ENCODE measurements around the gene C11orf24. TPM values are rescaled to one million over a fixed set of nuclear protein-coding genes. Genes with fewer than 3 reads are reported as not detected.

Gene C11orf24
- polyA plus RNA-seq, 3 donors = 9.5 to 21.8 (median 12.6) TPM

DNA sequence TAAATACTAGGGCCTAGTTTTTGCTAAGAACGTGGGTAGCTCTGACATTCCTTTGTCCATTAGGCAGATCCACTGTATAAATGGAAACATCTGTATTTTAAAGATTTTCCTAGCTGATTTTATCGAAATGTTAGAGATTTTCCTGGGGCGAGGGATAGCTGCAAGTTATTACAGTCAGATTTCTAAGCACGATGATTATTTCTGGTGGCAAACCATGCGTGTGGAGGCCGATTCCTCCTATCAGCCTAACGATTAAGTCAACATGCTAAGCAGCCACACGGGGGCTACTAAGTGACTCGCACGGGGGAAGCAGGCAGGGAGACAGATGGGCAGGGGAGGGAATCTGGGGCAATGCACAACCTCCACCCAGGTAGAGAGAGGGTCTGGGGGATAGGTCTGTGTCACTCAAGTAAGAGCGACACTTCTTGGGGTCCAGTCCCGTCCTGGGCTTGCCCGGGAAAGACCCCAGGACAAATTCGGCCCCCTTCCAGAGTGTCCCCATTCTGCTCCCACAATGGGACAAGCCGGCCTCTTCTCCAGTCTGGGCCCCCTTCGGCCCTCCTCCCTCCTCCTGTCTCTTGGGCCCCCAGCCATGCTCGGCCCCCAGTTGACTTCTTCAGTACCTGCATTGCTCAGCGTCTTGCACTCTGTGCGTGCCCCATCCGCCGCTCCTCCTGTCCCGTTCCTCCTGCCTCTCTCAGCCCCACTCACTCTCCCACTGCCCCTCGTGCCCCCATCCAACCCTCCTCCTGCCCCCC lies 571 bp downstream of the C11orf24 start:
- DNase-seq = peak; percentile 57 to 68 (median 62)
- peak overlapping the region; percentile 92 to 99 (median 97) for H3K27ac Mint-ChIP-seq
- Histone ChIP-seq H4K20me1 (ENCODE audit: insufficient read depth, low read length) (peaks cover under 1% of the 10 kb centered on the region), H3K79me2 (ENCODE audit: insufficient read depth, low read length) (peaks cover 38% of the 10 kb centered on the region), H3K9me3 (replicated peaks in 1 of 2; ENCODE audit: control insufficient read depth in 1 of 2, insufficient read depth in 1 of 2, low read length in 2 of 2) (no peaks in the 10 kb centered on the region), H3K4me1 (ENCODE audit: control insufficient read depth in 1 of 2, insufficient read depth in 2 of 2, low read length in 2 of 2) (peaks cover 58 to 70% of the 10 kb centered on the region in 2 donors), H3K27me3 (ENCODE audit: control insufficient read depth in 2 of 2, insufficient read depth in 2 of 2, low read length in 2 of 2) (no peaks in the 10 kb centered on the region), H3K27ac (ENCODE audit: low read depth in 1 of 2, low read length in 2 of 2) (peak overlapping the region; percentile 87 to 96), H3K4me3 (replicated peaks in 1 of 3; ENCODE audit: low read depth in 2 of 3, low read length in 3 of 3) (peak overlapping the region; percentile 67 to 90 (median 69)), H3K4me2 (replicated peaks; ENCODE audit: extremely low read depth, low read length, poor library complexity, severe bottlenecking) (peak overlapping the region; percentile 92), H3K9ac (ENCODE audit: insufficient read depth, low read length, poor library complexity, severe bottlenecking) (peak overlapping the region; percentile 95), H3K36me3 (replicated peaks in 1 of 2; ENCODE audit: control insufficient read depth in 1 of 2, insufficient read depth in 2 of 2, low read length in 2 of 2) (peaks cover 0 to 11% of the 10 kb centered on the region in 2 donors), H2AFZ (ENCODE audit: insufficient read depth, low read depth, low read length, poor library complexity, severe bottlenecking) (peak overlapping the region; percentile 91)
- 0% methylated on average over 12 of the region's 23 CpGs for WGBS (ENCODE audit: insufficient coverage)
- no peaks in the 10 kb centered on the region for H3K9me3 Mint-ChIP-seq
- peaks cover 0 to 7% (median 0%) of the 10 kb centered on the region in 3 donors for H3K27me3 Mint-ChIP-seq (ENCODE audit: low read depth in 3 of 3)
- H3K4me3 Mint-ChIP-seq = peak overlapping the region; percentile 89 to 95
- TF ChIP-seq, protein P1, sequence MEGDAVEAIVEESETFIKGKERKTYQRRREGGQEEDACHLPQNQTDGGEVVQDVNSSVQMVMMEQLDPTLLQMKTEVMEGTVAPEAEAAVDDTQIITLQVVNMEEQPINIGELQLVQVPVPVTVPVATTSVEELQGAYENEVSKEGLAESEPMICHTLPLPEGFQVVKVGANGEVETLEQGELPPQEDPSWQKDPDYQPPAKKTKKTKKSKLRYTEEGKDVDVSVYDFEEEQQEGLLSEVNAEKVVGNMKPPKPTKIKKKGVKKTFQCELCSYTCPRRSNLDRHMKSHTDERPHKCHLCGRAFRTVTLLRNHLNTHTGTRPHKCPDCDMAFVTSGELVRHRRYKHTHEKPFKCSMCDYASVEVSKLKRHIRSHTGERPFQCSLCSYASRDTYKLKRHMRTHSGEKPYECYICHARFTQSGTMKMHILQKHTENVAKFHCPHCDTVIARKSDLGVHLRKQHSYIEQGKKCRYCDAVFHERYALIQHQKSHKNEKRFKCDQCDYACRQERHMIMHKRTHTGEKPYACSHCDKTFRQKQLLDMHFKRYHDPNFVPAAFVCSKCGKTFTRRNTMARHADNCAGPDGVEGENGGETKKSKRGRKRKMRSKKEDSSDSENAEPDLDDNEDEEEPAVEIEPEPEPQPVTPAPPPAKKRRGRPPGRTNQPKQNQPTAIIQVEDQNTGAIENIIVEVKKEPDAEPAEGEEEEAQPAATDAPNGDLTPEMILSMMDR (IDR thresholded peaks at IDR 0.05) = peak; percentile 59
- peaks cover 59% of the 10 kb centered on the region for H3K4me1 Mint-ChIP-seq
- intact Hi-C loops (cut with micrococcal nuclease) = loop anchor here in 1 of 2 donors (5.0 kb wide), 2 partner anchors 59 to 234 kb away; partner anchors contain the start of genes KMT5B and TCIRG1
- H3K36me3 Mint-ChIP-seq = peaks cover 16 to 19% of the 10 kb centered on the region in 2 donors

DNA sequence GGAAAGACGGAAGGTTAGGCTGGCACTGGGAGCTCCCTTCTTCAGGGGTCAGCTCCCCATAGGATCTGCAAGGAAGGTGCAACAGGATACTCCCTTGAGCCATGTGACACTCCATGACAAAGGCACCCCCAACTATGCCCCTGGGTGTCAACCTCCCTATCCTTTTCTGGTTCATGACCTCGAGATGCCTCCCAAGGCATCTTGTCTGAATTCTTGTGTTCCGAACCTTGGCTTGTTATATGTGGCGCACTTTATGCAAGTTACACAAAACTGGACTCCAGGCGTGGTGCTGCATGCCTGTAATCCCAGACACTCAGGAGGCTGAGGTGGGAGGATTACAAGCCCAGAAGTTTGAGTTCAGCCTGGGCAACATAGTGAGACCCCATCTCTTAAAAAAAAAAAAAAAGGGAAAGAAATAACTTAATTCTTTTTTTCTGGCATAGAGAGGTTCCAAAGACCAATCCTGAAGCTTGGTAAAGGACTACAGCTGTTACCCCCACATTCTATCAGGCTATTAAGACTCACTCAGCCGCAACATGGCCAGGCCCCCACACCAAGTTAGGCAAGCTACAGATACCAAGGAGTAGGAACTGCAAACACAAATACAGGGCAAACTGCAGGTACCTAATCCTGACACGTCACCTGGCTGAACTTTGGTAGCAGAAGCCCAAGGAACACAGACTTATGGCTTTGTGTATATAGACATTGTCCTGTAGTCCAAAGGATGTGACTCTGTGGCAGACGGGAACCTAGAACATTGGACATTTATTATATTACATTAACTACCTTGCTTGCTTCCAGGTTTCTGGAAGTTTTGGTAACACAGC lies 1.4 kb downstream of the C11orf24 start:
- Histone ChIP-seq H3K9ac (ENCODE audit: insufficient read depth, low read length, poor library complexity, severe bottlenecking) (peak overlapping the region; percentile 95), H3K4me3 (replicated peaks in 1 of 3; ENCODE audit: low read depth in 2 of 3, low read length in 3 of 3) (peak overlapping the region in 1 of 3 experiments; percentile 90), H3K9me3 (replicated peaks in 1 of 2; ENCODE audit: control insufficient read depth in 1 of 2, insufficient read depth in 1 of 2, low read length in 2 of 2) (no peaks in the 10 kb centered on the region), H2AFZ (ENCODE audit: insufficient read depth, low read depth, low read length, poor library complexity, severe bottlenecking) (no peak overlapping the region), H3K79me2 (ENCODE audit: insufficient read depth, low read length) (peaks cover 41% of the 10 kb centered on the region), H3K36me3 (replicated peaks in 1 of 2; ENCODE audit: control insufficient read depth in 1 of 2, insufficient read depth in 2 of 2, low read length in 2 of 2) (peaks cover 0 to 19% of the 10 kb centered on the region in 2 donors), H3K27ac (ENCODE audit: low read depth in 1 of 2, low read length in 2 of 2) (peak overlapping the region in 1 of 2 donors; percentile 96), H4K20me1 (ENCODE audit: insufficient read depth, low read length) (peaks cover 6% of the 10 kb centered on the region), H3K4me2 (replicated peaks; ENCODE audit: extremely low read depth, low read length, poor library complexity, severe bottlenecking) (peak overlapping the region; percentile 92), H3K4me1 (ENCODE audit: control insufficient read depth in 1 of 2, insufficient read depth in 2 of 2, low read length in 2 of 2) (peaks cover 64 to 75% of the 10 kb centered on the region in 2 donors), H3K27me3 (ENCODE audit: control insufficient read depth in 2 of 2, insufficient read depth in 2 of 2, low read length in 2 of 2) (no peaks in the 10 kb centered on the region)
- Mint-ChIP-seq H3K36me3 (peaks cover 23 to 25% of the 10 kb centered on the region in 2 donors), H3K27me3 (ENCODE audit: low read depth in 3 of 3) (peaks cover 0 to 5% (median 0%) of the 10 kb centered on the region in 3 donors), H3K9me3 (no peaks in the 10 kb centered on the region), H3K27ac (peak overlapping the region in 4 of 7 donors; percentile 46 to 97 (median 74)), H3K4me3 (peak overlapping the region in 1 of 2 donors; percentile 89), H3K4me1 (peaks cover 61% of the 10 kb centered on the region)
- 80% methylated on average over 5 of the region's 8 CpGs for WGBS (ENCODE audit: insufficient coverage)
- TF ChIP-seq, protein P1 (IDR thresholded peaks at IDR 0.05) = no peak
- intact Hi-C loops (cut with micrococcal nuclease) = loop anchor here in 1 of 2 donors (5.0 kb wide), 2 partner anchors 58 to 233 kb away; partner anchors contain the start of genes KMT5B and TCIRG1
- DNase-seq = no peak

All from CD14-positive monocyte (primary cell).